B cell (primary cell): Measurements from ENCODE around the gene OR9G1. TPM values are rescaled to one million over a fixed set of nuclear protein-coding genes. Genes with fewer than 3 reads are reported as not detected.

Experiments used
- ATAC-seq: fragments of 200-7000 bp; cut with Tn5 transposase; one replicate; pipeline ENCODE4 v1.10.0; 2021; ENCODE audit warnings: low read depth, mild to moderate bottlenecking, moderate number of reproducible peaks, moderate library complexity
- CTCF ChIA-PET: fragments of 350-600 bp; sonication (Branson Sonifier 250); formaldehyde crosslinking; loops from one replicate; lab custom pipeline; 2021; ENCODE audit warnings: antibody characterized with exemption, inconsistent platforms; lab: Charles Lee
- POLR2A ChIA-PET: fragments of 350-600 bp; sonication (Branson Sonifier 250); formaldehyde crosslinking; loops from one replicate; lab custom pipeline; 2021; ENCODE audit warnings: antibody characterized with exemption; lab: Charles Lee
- DNase-seq: peaks from one replicate; pipeline ENCODE4 v3.0.0; 2013
- H2AFZ ChIP-seq: 2 replicates; pipeline ENCODE4 v1.6.1; 2012; ENCODE audit warnings: mild to moderate bottlenecking, low read depth, low read length; ENCODE audit not compliant: insufficient read depth, poor library complexity, severe bottlenecking
- H3K27ac ChIP-seq, 2 donors: 1 replicate in 1 of 2; 2 replicates in 1 of 2; pipeline ENCODE4 v1.5.1; 2012 to 2013; ENCODE audit warnings: low read length in 2 of 2, mild to moderate bottlenecking in 2 of 2, moderate library complexity in 1 of 2
- H3K27me3 ChIP-seq, 4 experiments: fragments of 200-600 bp in 1 of 4; sonication (generic) in 1 of 4; replicated peaks in 1 of 4; 1 replicate in 2 of 4; 2 replicates in 2 of 4; pipeline versions ENCODE4 v1.6.1 to v1.7.0; 2013 to 2016; ENCODE audit warnings: low read length in 3 of 4, mild to moderate bottlenecking in 2 of 4, mixed read lengths in 1 of 4, moderate library complexity in 1 of 4; ENCODE audit not compliant: insufficient read depth in 4 of 4, control insufficient read depth in 3 of 4; ENCODE audit errors: control extremely low read depth in 1 of 4
- H3K36me3 ChIP-seq, 2 experiments: replicated peaks in 1 of 2; 1 replicate in 1 of 2; 2 replicates in 1 of 2; pipeline versions ENCODE4 v1.6.1 to v1.7.1; 2013; ENCODE audit warnings: low read length in 1 of 2; ENCODE audit not compliant: insufficient read depth in 2 of 2, control insufficient read depth in 1 of 2; ENCODE audit errors: control extremely low read depth in 1 of 2, extremely low read depth in 1 of 2
- H3K4me1 ChIP-seq, 2 donors: fragments of 200-600 bp in 1 of 2; sonication (generic) in 1 of 2; 1 replicate in 1 of 2; 2 replicates in 1 of 2; pipeline versions ENCODE4 v1.5.1 to v1.6.1; 2013 to 2017; ENCODE audit warnings: low read length in 2 of 2; ENCODE audit not compliant: control insufficient read depth in 2 of 2, insufficient read depth in 2 of 2
- H3K4me2 ChIP-seq: replicated peaks from 2 replicates; pipeline ENCODE3; 2012; ENCODE audit warnings: mild to moderate bottlenecking, low read depth, low read length; ENCODE audit not compliant: poor library complexity, severe bottlenecking
- H3K4me3 ChIP-seq, 5 experiments: fragments of 200-600 bp in 1 of 5; sonication (generic) in 1 of 5; 1 replicate in 3 of 5; 2 replicates in 2 of 5; pipeline versions ENCODE4 v1.5.1 to v1.7.0; 2011 to 2016; ENCODE audit warnings: low read length in 4 of 5, mild to moderate bottlenecking in 4 of 5, low read depth in 2 of 5, control low read depth in 1 of 5, moderate library complexity in 1 of 5; ENCODE audit not compliant: insufficient read depth in 1 of 5; ENCODE audit errors: control extremely low read depth in 1 of 5, extremely low read depth in 1 of 5
- H3K79me2 ChIP-seq: fragments of 200-600 bp; sonication (generic); one replicate; pipeline ENCODE4 v1.6.0; 2016; ENCODE audit warnings: low read length; ENCODE audit not compliant: control insufficient read depth, insufficient read depth
- H3K9ac ChIP-seq: fragments of 200-600 bp; sonication (generic); 2 replicates; pipeline ENCODE4 v1.6.1; 2017; ENCODE audit warnings: mild to moderate bottlenecking, low read length, moderate library complexity
- H3K9me3 ChIP-seq, 3 donors: one replicate each; pipeline versions ENCODE4 v1.6.1 to v1.7.1; 2013; ENCODE audit warnings: low read length in 2 of 3; ENCODE audit not compliant: control insufficient read depth in 2 of 3, insufficient read depth in 1 of 3; ENCODE audit errors: control extremely low read depth in 1 of 3
- H4K20me1 ChIP-seq: 2 replicates; pipeline ENCODE4 v1.6.0; 2012; ENCODE audit warnings: mild to moderate bottlenecking, low read length; ENCODE audit not compliant: insufficient read depth, control insufficient read depth, poor library complexity, severe bottlenecking
- H3K27ac Mint-ChIP-seq: one replicate; pipeline ENCODE4 v1.8.0; 2021; ENCODE audit warnings: mixed read lengths
- H3K27me3 Mint-ChIP-seq: one replicate; pipeline ENCODE4 v1.8.0; 2021; ENCODE audit warnings: mixed read lengths
- H3K4me1 Mint-ChIP-seq: one replicate; pipeline ENCODE4 v1.8.0; 2021; ENCODE audit warnings: mixed read lengths
- H3K4me3 Mint-ChIP-seq: one replicate; pipeline ENCODE4 v1.8.0; 2021; ENCODE audit warnings: mixed read lengths
- H3K9me3 Mint-ChIP-seq: one replicate; pipeline ENCODE4 v1.8.0; 2022; ENCODE audit warnings: mixed read lengths; ENCODE audit not compliant: insufficient read depth
- EZH2 ChIP-seq: IDR thresholded peaks from 2 replicates; pipeline ENCODE4 v1.6.1; 2012; ENCODE audit warnings: borderline replicate concordance, low read depth, mild to moderate bottlenecking, moderate library complexity, low read length; ENCODE audit not compliant: insufficient read depth, poor library complexity, severe bottlenecking
- WGBS: methylation state at CpG from one replicate; pipeline ENCODE4 v1.1.5; 2013; ENCODE audit warnings: missing lambda C conversion rate; ENCODE audit not compliant: insufficient coverage; 5-methylcytosine and 5-hydroxymethylcytosine counted together
- intact Hi-C: fragments of 100-400 bp; cut with micrococcal nuclease; formaldehyde crosslinking; loops from one replicate; pipeline ENCODE4 v1.10.0; 2022
- polyA plus RNA-seq: library from polyadenylated mRNA; depleted of rRNA; stranded (reverse); fragments of >200 nt; gene quantifications from 2 replicates; pipeline ENCODE4 v1.2.3, GENCODE V29; 2012
- total RNA-seq, 2 donors: library from RNA; stranded (reverse); fragments of 120-200 nt in 1 of 2; gene quantifications; 1 replicate in 1 of 2; 2 replicates in 1 of 2; pipeline versions ENCODE4 v1.2.3 to v1.2.4, GENCODE V29; 2013 to 2022
- TF ChIP-seq, protein P1 (sequence below): fragments of 200-600 bp; IDR thresholded peaks from one replicate; pipeline ENCODE4 v1.8.0; 2022; ENCODE audit warnings: antibody characterized with exemption, mild to moderate bottlenecking

OR9G1 gene
- total and polyA plus RNA-seq, 2 donors (not counting 1 experiment from before 2014, with no cell fraction given) = not detected

DNA sequence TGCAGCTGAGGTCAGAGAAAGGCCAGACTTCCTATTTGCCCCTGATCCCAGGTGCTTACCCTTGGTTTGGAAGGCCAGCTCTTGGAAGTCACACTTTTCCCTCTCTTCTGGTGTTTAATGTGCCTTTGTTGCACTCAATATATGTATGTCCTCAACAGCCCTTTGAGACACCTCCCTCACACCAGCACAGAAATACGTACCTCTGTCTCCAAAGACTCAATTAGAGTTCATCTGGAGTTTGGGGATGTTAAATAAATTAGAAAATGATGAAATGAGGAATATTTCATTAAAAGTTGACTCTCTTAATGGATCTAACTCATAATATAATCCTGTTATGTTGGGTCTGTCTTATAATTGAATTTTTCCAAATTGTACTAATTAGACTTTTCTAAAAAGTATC lies 49.7 kb downstream of the OR9G1 start, which contains the start of gene OR9G4:
Gene OR9G4 (minus strand): TSS at position 101 of the 400 bp plus-strand sequence. CDS start 4,931 bp downstream, outside the sequence.
- intact Hi-C loops = no loop called here
- Histone ChIP-seq H3K9ac (no peak within 1 kb of the TSS), H3K27ac (no peak within 1 kb of the TSS), H3K4me3 (no peak within 1 kb of the TSS), H4K20me1 (no peaks in the 10 kb centered on the region), H2AFZ (no peak within 1 kb of the TSS), H3K4me1 (no peaks in the 10 kb centered on the region), H3K9me3 (peaks cover 0 to 4% (median 0%) of the 10 kb centered on the region in 3 donors), H3K27me3 (no peaks in the 10 kb centered on the region), H3K4me2 (no peak within 1 kb of the TSS), H3K36me3 (no peaks in the 10 kb centered on the region), H3K79me2 (no peaks in the 10 kb centered on the region)
- H3K27me3 Mint-ChIP-seq = no peaks in the 10 kb centered on the region
- CTCF ChIA-PET = no interaction called here
- H3K9me3 Mint-ChIP-seq = peaks cover 6% of the 10 kb centered on the region
- no peak within 1 kb of the TSS for H3K27ac Mint-ChIP-seq
- ATAC-seq (no peak), DNase-seq (no peak)
- H3K4me3 Mint-ChIP-seq = no peak within 1 kb of the TSS
- H3K4me1 Mint-ChIP-seq = no peaks in the 10 kb centered on the region
- no CpG with 5 or more reads among the region's 1 CpG for WGBS
- TF ChIP-seq EZH2 = no peak
- TF ChIP-seq, protein P1, sequence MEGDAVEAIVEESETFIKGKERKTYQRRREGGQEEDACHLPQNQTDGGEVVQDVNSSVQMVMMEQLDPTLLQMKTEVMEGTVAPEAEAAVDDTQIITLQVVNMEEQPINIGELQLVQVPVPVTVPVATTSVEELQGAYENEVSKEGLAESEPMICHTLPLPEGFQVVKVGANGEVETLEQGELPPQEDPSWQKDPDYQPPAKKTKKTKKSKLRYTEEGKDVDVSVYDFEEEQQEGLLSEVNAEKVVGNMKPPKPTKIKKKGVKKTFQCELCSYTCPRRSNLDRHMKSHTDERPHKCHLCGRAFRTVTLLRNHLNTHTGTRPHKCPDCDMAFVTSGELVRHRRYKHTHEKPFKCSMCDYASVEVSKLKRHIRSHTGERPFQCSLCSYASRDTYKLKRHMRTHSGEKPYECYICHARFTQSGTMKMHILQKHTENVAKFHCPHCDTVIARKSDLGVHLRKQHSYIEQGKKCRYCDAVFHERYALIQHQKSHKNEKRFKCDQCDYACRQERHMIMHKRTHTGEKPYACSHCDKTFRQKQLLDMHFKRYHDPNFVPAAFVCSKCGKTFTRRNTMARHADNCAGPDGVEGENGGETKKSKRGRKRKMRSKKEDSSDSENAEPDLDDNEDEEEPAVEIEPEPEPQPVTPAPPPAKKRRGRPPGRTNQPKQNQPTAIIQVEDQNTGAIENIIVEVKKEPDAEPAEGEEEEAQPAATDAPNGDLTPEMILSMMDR = no peak
- POLR2A ChIA-PET = no interaction called here

DNA sequence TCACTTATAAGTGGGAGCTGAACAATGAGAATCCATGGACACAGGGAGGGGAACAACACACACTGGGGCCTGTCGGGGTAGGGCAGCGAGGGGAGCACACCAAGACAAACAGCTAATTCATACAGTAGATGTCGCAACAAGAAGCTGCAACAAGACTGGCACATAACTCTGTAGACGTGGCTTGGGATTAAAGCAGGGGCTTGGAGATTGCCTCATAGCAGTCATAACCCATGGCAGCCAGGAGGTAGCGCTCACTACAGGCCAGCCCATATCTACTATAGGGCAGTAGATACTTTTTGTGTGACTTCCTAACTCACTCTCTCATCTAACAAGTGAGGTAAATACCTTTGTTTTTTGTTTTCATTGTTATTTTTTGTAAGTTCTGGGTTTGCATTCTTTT lies 51.3 kb downstream of the OR9G1 start:
- no peaks in the 10 kb centered on the region for H3K36me3 ChIP-seq
- ChIA-PET CTCF (no interaction called here), POLR2A (no interaction called here)
- no peak overlapping the region for H3K27ac ChIP-seq
- DNase-seq = no peak
- WGBS = 94% methylated on average over 2 of the region's 5 CpGs
- H3K4me3 Mint-ChIP-seq = no peak overlapping the region
- H3K4me2 ChIP-seq = no peak overlapping the region
- TF ChIP-seq EZH2 = no peak
- TF ChIP-seq, protein P1 = no peak
- no peak overlapping the region for H3K27ac Mint-ChIP-seq
- no peak overlapping the region for H2AFZ ChIP-seq
- no peaks in the 10 kb centered on the region for H3K4me1 Mint-ChIP-seq
- H3K27me3 ChIP-seq = no peaks in the 10 kb centered on the region
- no peak overlapping the region for H3K4me3 ChIP-seq
- H3K9ac ChIP-seq = no peak overlapping the region
- ATAC-seq = no peak
- peaks cover 0 to 4% (median 0%) of the 10 kb centered on the region in 3 donors for H3K9me3 ChIP-seq
- H3K79me2 ChIP-seq = no peaks in the 10 kb centered on the region
- no peaks in the 10 kb centered on the region for H3K27me3 Mint-ChIP-seq
- H3K4me1 ChIP-seq = no peaks in the 10 kb centered on the region
- no peaks in the 10 kb centered on the region for H4K20me1 ChIP-seq
- peaks cover 6% of the 10 kb centered on the region for H3K9me3 Mint-ChIP-seq
- intact Hi-C loops = no loop called here
